MCF 10A (cell line): ENCODE results near the gene LRMDA. TPM values are rescaled to one million over a fixed set of nuclear protein-coding genes. Genes with fewer than 3 reads are reported as not detected.

Experiments
- BruUV-seq: library from RNA; stranded (reverse); fragments of 400-500 nt; replicated peaks from 2 replicates; lab custom pipeline; 2021; lab: Mats Ljungman, UMichigan
- CTCF ChIA-PET: fragments of 300-600 bp; sonication (Branson Sonifier 250); formaldehyde crosslinking; extraction: SDS; loops from one replicate; lab custom pipeline; 2021; ENCODE audit warnings: antibody characterized with exemption, inconsistent platforms; lab: Yijun Ruan, JAX
- POLR2A ChIA-PET: fragments of 300-600, 350-650 bp; sonication (Branson Sonifier 250); formaldehyde crosslinking; extraction: SDS; loops from one replicate; lab custom pipeline; 2020; ENCODE audit warnings: antibody characterized with exemption, inconsistent platforms; lab: Yijun Ruan, JAX
- DNase-seq: peaks from one replicate; pipeline ENCODE4 v3.0.0-alpha.2; 2018; ENCODE audit not compliant: unreplicated experiment
- H3K27ac Mint-ChIP-seq: one replicate; pipeline ENCODE4 v1.8.0; 2022; ENCODE audit warnings: mild to moderate bottlenecking, low read depth, mixed read lengths; ENCODE audit not compliant: unreplicated experiment
- H3K27me3 Mint-ChIP-seq: one replicate; pipeline ENCODE4 v1.8.0; 2022; ENCODE audit warnings: mixed read lengths; ENCODE audit not compliant: insufficient read depth, unreplicated experiment
- H3K36me3 Mint-ChIP-seq: one replicate; pipeline ENCODE4 v1.8.0; 2022; ENCODE audit warnings: mild to moderate bottlenecking, moderate library complexity, mixed read lengths; ENCODE audit not compliant: insufficient read depth, unreplicated experiment
- H3K4me1 Mint-ChIP-seq: one replicate; pipeline ENCODE4 v1.8.0; 2022; ENCODE audit warnings: mixed read lengths; ENCODE audit not compliant: insufficient read depth, unreplicated experiment
- H3K4me3 Mint-ChIP-seq: one replicate; pipeline ENCODE4 v1.8.0; 2022; ENCODE audit warnings: mild to moderate bottlenecking, moderate library complexity, mixed read lengths; ENCODE audit not compliant: unreplicated experiment
- H3K9me3 Mint-ChIP-seq: one replicate; pipeline ENCODE4 v1.8.0; 2022; ENCODE audit warnings: mixed read lengths; ENCODE audit not compliant: unreplicated experiment
- intact Hi-C: fragments of 100-400 bp; cut with micrococcal nuclease; formaldehyde crosslinking; loops from 2 replicates; pipeline ENCODE4 v1.14.1; 2022
- total RNA-seq: library from RNA; stranded (reverse); gene quantifications from 2 replicates; pipeline ENCODE4 v1.2.3, GENCODE V29; 2022
- TF ChIP-seq, protein P1 (sequence below): fragments of 200-600 bp; IDR thresholded peaks from one replicate; pipeline ENCODE4 v1.8.0; 2022; ENCODE audit warnings: antibody characterized with exemption, mild to moderate bottlenecking; ENCODE audit not compliant: unreplicated experiment

Gene LRMDA
- total RNA-seq, 1 experiment from 2014 or later, result not detected

DNA sequence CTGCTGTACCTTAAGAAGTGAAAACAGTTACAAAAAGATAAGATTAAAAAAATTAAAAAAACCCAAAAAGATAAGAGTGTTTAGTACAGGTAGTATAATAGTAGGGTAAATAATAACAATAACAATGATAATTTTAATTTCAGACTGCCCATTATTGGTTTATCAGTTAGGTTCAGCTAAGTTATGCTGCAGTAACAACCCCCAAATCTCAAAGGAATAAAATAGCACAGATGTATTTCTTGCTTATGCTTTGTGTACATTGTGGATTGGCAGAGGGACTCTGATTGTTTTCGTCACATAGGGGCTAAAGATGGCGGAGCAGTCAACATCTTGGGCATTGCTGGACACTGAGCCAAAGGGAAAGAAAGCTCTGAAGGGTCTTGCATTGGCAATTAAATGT, 264.6 kb downstream of the LRMDA start:
- Mint-ChIP-seq H3K9me3 (no peaks in the 10 kb centered on the region), H3K4me3 (no peak overlapping the region), H3K27me3 (no peaks in the 10 kb centered on the region), H3K4me1 (no peaks in the 10 kb centered on the region), H3K36me3 (no peaks in the 10 kb centered on the region), H3K27ac (no peak overlapping the region)
- POLR2A ChIA-PET, result interaction anchor here (1.1 kb wide), 1 partner anchor 19 kb away, joined by 3 read pairs; no protein-coding TSS in a partner anchor
- DNase-seq, result no peak
- intact Hi-C loops, result no loop called here
- TF ChIP-seq, protein P1, sequence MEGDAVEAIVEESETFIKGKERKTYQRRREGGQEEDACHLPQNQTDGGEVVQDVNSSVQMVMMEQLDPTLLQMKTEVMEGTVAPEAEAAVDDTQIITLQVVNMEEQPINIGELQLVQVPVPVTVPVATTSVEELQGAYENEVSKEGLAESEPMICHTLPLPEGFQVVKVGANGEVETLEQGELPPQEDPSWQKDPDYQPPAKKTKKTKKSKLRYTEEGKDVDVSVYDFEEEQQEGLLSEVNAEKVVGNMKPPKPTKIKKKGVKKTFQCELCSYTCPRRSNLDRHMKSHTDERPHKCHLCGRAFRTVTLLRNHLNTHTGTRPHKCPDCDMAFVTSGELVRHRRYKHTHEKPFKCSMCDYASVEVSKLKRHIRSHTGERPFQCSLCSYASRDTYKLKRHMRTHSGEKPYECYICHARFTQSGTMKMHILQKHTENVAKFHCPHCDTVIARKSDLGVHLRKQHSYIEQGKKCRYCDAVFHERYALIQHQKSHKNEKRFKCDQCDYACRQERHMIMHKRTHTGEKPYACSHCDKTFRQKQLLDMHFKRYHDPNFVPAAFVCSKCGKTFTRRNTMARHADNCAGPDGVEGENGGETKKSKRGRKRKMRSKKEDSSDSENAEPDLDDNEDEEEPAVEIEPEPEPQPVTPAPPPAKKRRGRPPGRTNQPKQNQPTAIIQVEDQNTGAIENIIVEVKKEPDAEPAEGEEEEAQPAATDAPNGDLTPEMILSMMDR, result no peak
- no TSS peak for BruUV-seq
- CTCF ChIA-PET, result interaction anchor here (0.5 to 0.9 kb wide), 3 partner anchors 15 to 223 kb away, joined by 3 to 4 read pairs (median 3); no protein-coding TSS in a partner anchor

DNA sequence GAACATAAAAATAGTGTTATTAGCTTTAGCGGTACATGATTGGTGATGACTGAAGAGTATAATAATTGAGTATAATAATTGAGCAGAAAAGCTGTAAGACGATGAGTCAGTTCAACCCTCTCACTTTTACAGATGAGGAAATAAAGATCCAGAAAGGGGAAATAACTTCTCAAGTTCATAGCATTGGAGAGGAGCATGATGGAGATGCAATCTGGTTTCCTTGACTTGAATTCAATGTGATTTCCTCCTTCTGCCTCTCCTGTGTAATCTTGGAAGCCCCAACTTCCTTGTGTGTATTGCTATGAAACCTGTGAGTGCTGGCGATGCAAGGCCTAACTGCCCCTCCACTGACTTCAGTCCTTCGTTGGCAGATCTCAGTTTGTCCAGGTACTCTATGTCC, 265.1 kb downstream of the LRMDA start:
- H3K4me1 Mint-ChIP-seq, result no peaks in the 10 kb centered on the region

DNA sequence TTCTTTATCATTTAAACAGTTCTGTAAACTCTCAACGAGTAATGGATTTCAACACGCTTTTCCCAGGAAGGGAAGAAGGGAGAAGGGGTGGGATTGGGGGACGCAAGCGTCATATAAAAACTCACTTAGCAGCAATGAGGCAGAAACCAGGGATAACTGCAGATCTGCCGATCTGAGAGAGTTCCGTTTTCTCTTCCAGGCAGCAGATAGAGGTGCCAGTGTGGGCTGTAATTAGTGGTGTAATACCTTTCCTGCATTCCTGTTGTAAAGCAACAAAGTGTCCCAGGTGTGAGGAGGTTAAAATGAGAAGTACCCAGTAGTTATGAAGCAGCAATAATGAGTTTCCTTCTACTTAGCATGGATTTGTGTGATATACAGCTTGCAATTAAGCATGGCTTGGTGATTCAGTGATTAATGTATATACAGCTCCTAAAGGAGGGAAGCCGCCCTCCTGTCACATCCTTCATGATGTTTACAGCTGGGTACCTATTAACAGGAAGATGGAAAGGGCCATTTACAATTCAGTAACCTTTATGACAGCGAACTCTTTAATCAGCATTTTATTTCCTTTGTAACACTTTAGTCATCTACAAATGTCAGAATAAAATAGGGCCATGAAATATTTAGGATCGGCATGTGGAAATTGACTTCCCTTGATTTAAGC, 271.9 kb downstream of the LRMDA start:
- BruUV-seq, result no TSS peak

More for the DNA sequence above, 265.1 kb downstream of the LRMDA start:
- no peaks in the 10 kb centered on the region for H3K36me3 Mint-ChIP-seq
- H3K9me3 Mint-ChIP-seq, result no peaks in the 10 kb centered on the region
- CTCF ChIA-PET, result interaction anchor here (0.8 to 0.9 kb wide), 2 partner anchors 15 to 222 kb away, joined by 3 read pairs; no protein-coding TSS in a partner anchor
- intact Hi-C loops, result no loop called here
- H3K27ac Mint-ChIP-seq, result no peak overlapping the region
- no TSS peak for BruUV-seq
- POLR2A ChIA-PET, result interaction anchor here (1.1 kb wide), 1 partner anchor 18 kb away, joined by 3 read pairs; no protein-coding TSS in a partner anchor
- TF ChIP-seq, protein P1, result no peak
- no peaks in the 10 kb centered on the region for H3K27me3 Mint-ChIP-seq
- DNase-seq, result no peak
- H3K4me3 Mint-ChIP-seq, result no peak overlapping the region

DNA sequence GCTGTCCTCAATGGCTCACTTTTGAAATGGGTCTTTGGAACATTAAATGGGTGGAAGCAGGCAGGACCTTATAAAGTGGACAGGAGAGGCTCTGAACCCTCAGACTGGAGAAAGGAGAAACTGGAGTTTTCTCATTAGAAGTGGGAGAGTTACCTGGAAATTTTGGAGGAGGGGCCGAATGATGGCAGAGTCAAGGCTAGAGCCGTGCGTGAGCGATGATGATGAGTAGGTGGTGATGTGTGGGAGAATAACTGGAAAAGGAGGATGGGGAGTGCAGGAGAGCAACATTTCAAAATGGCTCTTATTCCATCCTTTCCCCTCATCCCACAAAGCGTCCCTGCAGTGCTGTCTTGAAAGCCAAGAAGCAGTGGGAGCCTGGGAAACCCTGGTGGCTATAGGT, 274.0 kb downstream of the LRMDA start:
- Mint-ChIP-seq H3K4me3 (no peak overlapping the region), H3K9me3 (peaks cover 6% of the 10 kb centered on the region), H3K36me3 (no peaks in the 10 kb centered on the region), H3K4me1 (no peaks in the 10 kb centered on the region), H3K27me3 (peaks cover 8% of the 10 kb centered on the region), H3K27ac (no peak overlapping the region)
- TF ChIP-seq, protein P1, result no peak
- CTCF ChIA-PET, result no interaction called here
- BruUV-seq, result no TSS peak
- intact Hi-C loops, result no loop called here
- DNase-seq, result no peak
- POLR2A ChIA-PET, result no interaction called here

More for the DNA sequence above, 271.9 kb downstream of the LRMDA start:
- no peak overlapping the region for H3K27ac Mint-ChIP-seq
- H3K4me1 Mint-ChIP-seq, result no peaks in the 10 kb centered on the region
- TF ChIP-seq, protein P1, result no peak
- H3K36me3 Mint-ChIP-seq, result no peaks in the 10 kb centered on the region
- intact Hi-C loops, result no loop called here
- ChIA-PET CTCF (interaction anchor here (0.6 kb wide), 1 partner anchor 68 kb away, joined by 3 read pairs; no protein-coding TSS in a partner anchor), POLR2A (no interaction called here)
- peaks cover 6% of the 10 kb centered on the region for H3K9me3 Mint-ChIP-seq
- peaks cover 8% of the 10 kb centered on the region for H3K27me3 Mint-ChIP-seq
- H3K4me3 Mint-ChIP-seq, result no peak overlapping the region
- DNase-seq, result no peak
